Kidney glomerular epithelial cell (primary cell): ENCODE data around the gene ROCK2.
A peak's percentile ranks its signal among the peaks of the same experiment; 100 is the strongest.

Experiments used
- DNase-seq: peaks from one replicate; lab custom pipeline; 2025; lab: John Stamatoyannopoulos, UW

The ROCK2 gene

GRCh38 chr2:11344342-11344955 lies at the start of gene ROCK2:
ROCK2 (minus strand) TSS chr2:11344636; CDS start chr2:11344136, 500 bp downstream.
- peak; percentile 50 for DNase-seq

DNA sequence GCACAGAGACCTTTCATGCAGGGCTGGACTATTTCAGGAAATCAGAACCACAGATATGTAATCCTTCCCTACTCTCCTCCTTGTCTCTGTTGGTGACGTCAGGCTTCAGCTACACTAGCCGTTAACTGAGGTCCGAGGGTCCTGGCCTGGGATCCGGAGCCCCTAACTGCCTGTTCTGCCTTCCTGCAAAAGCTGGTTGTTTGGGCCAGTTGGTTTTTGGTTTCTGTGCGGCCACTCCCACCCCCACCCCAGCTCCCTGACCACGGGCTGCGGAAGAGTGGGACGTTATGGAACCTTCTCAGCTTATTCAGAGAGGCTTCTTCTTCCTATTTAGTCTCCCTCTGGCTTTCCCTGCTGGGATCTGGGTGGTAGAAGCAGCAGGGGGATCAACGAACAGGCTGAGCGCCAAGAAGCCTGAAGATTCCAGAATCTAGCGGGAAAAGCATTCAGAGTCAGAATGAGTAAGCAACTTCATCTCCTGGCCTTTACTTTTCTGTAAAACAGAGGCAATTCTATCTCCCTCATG lies 49.3 kb upstream of the ROCK2 start:
- DNase-seq = no peak

DNA sequence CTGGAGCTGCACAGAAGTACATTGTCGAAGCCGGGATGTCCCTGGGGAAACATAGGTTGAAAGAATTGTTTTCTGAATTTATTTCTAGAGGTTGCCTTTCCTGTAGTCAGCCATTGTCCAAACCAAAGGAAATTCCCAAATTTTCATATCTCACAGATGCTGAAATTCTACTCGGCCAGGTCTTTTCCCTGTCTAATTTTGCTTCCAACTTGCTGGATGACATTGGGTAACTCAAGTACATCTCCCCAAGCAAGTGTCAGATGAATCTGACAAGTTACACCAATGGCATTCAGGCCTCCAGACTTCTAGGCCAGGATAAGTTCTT lies 47.5 kb upstream of the ROCK2 start:
- DNase-seq = no peak

GRCh38 chr2:11390399-11390658 lies 45.9 kb upstream of the ROCK2 start:
- no peak for DNase-seq

DNA sequence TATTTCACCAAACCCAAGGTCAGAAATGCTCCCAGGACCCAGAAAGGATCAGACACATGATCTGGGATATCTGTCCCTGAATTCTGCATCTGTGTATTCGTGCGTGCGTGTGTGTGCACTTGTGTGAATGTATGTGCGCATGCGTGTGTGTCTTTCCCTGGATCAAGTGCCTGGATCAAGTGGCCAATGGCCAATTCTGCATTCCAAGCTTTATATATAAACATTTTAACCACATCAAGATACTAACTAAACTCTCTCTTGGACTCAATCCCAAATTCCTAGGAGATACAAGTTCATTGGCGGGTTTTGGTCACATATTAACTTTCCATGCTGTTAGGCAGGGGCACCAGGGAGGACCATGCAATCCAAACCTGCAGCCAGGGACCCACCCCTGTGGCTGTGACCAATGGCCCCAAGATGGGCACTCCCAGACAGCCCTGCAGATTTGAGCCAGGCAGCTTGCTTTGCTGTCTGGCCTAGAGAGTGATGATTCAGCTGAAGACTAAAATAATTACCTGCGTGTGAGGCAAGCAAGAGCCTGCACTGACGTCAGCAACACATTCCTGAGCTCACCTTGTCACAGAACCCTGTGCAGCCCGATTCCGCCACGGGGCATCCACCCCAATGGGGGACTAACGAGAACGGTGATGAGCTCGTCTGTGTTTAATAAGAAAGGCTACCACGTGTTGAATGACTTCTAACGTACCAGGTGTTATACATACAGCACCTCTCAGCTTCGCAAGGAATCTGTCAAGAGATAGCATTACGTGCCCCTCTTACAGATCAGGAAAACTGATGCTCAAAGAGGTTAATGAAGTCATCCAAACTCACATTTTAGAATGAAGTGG lies 45.3 kb upstream of the ROCK2 start:
- DNase-seq = peak; percentile 98

DNA sequence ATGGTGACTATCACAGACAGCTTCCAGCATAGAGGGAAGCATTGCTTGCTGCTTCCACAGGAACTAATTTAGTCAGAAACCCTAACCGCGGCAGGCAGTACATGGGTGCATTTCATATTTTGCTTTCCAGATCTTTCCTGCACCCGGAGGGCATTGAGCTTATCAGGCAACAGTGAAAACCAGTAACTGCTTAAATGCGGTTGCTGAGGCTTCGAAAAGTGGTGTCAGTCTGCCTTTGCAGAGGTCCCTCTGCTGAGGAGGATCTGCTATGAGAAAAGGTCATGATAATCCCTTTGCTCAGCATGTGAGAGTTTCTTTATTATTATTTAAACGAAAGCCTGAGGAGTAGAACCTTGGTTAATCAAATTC lies 44.6 kb upstream of the ROCK2 start:
- no peak for DNase-seq

GRCh38 chr2:11388262-11389051 lies 44.0 kb upstream of the ROCK2 start:
- DNase-seq = no peak

DNA sequence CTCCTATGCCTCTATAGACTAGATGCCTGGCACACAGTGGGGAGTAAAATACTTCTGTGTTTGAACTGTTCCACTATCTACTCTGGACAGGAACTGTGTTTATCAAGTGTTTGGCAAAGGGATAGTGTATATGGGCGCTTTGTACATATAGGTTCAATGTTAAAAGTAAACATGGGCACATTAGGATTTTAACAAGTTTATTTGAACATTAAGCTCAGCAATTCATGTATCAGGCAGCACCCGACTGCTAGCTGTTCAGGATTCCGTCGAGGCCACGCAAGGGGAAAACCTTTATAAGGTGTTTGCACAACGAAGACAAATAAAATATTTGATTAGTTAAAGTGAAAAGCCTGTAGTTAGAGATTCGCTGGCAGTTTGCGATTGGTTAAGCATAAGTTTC lies 43.4 kb upstream of the ROCK2 start:
- DNase-seq = no peak

DNA sequence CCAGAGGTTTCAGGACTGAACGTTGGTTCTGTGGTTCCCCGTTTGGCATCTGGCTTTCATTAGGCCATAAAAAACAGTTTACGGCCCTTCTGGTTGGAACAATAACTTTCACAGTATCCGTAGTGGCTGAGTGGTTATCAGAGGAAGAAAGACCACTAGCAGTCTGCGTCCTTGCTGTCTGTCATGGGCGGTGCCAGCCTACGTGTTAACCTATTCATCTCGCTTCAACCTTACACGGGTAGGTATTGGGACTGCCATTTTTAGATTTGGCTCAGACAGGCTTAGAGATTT lies 42.6 kb upstream of the ROCK2 start:
- no peak for DNase-seq

- DNase-seq = no peak
These were observed 41.4 kb upstream of the ROCK2 start for GRCh38 chr2:11385847-11386246.

DNA sequence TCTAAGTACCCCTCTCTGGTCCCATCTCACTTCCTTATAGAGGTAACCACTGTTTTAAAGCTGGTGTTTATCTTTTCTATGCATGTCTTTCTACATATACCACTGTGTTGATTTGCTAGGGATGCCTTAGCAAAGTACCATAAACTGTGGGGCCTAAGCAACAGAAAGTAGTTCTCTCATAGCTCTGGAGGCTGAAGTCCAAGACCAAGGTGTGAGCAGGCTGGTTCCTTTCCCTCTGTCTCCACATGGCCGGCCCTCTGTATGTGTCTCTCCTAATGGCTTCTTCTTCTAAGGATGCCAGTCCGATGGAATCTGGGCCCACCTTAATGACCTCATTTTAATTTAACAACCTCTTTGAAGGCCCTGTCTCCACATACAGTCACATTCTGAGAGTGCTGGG lies 40.8 kb upstream of the ROCK2 start:
- no peak for DNase-seq

DNA sequence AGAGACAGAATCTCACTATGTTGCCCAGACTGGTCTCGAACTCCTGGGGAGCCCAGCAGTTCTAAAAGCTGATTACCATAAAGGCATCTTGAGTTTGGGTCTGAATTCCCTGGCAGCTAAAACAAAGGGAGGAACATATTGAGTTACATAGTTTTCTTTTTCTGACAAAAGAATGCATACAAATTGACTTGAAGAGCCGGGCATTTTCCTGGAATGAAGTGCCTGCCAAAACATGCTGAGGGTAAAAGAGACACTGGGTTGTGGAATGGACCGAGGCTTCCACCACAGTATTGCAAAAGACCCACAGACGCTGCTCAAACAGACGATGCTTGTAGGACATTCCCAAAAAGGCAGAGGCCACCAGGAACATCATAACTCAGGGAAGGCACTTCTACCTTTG lies 35.1 kb upstream of the ROCK2 start:
- no peak for DNase-seq

- DNase-seq = no peak
These were observed 33.6 kb upstream of the ROCK2 start for GRCh38 chr2:11377928-11378545.

DNA sequence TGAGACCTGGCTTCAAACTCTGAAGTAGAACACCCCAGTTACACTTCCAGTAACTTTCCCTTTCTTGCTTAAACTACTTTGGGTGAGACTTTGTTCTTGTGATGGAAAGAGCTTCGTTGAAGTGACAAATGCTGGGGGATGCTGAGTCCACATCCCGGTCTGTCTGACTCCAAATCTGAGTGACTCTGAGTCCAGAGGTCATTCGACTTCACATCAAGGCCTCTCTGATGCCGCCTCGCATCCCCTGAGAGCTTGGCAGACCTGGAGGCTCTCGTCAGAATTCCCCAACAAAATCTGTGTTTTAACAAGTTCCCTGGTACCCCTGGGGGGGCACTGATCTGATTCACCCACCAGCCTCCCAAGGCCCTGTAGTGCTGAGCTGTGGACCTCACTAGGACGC lies 31.6 kb upstream of the ROCK2 start:
- no peak for DNase-seq

- no peak for DNase-seq
These were observed 31.2 kb upstream of the ROCK2 start for GRCh38 chr2:11375689-11376027.

GRCh38 chr2:11375025-11375688 lies 30.7 kb upstream of the ROCK2 start:
- no peak for DNase-seq

DNA sequence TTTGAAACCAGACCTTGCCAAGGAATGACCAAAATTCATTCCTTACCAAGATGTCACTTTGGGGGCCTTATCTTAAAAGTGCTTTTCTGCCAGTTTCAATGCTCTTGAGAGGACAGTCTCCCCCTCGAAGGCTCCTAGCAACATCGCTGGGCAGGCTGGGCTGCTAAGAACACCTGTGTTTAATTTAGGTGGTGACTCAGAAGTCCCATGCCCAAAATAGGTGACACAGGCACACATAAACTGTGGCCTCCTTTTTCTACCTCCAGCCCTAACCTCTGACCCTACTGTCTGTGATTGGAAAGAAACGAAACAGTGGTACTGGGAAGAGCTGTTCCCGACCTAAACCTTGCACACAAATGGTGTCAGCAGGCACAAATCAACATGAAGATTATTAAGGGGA lies 28.7 kb upstream of the ROCK2 start:
- no peak for DNase-seq

DNA sequence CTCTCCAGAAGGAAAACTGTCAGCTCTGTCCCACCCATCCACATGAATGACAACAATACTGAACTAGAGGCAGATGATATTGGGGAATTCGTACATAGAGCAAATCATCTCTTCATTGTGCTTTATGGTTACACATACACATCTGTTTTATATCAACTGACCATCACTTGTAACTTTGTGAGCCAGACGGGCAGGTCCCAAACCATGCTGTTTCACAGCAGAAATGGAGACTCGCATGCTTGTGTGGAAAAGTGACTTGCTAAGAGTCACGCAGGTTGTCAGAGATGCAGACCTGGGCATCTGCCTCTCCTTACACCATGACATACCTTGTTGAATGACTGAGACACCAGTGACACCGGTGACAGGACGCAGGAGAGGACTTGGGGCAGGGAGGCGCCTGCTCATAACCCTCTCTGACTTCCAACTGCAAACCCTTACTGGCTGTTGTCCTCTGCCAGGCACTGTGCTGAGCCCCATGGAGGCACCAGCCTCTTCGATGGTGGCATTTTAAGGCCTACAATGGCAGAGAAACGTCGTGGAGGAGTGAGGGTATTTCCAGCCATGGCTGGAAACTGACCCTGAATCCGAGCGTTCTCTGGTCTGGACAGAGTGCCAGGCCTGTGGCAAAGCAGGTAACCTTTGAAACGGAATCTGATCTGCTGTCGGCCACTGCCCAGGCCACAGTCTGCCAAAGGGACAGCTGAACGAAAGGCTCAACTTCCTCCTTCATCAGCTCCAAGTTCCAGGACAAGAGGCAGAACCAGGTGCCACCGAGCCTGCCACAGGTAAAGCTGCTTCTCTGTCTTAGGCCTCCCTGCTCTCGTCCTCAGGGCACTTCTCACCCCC lies 26.9 kb upstream of the ROCK2 start:
- no peak for DNase-seq

GRCh38 chr2:11370377-11371091 lies 26.1 kb upstream of the ROCK2 start:
- no peak for DNase-seq

DNA sequence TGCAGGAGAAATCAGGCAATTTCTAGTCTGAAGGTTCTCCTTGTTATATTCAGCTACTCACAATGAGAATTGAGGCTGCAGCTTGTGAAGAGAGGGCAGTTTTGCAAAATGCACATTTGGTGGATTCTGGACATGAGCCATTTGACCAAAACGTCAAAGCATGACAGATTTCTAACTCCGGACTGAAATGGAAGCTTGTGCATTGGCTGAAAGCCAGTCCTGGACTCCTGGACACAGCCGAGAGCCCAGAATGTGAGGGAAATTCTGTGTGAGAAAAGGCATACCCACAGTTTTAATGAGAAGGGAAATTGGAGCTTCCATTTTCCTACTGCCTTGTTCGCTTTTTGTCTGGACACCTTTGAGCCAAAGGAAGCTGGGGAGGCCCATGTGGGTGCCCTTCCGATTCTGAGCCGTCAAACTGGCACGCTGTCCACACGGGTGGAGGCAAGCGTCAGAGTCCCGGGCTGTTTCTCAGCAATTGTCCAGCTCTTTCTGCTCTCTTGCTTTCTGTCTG lies 23.7 kb upstream of the ROCK2 start:
- no peak for DNase-seq
